ENCODE measurements around the gene BPIFB6.

The BPIFB6 gene, protein sequence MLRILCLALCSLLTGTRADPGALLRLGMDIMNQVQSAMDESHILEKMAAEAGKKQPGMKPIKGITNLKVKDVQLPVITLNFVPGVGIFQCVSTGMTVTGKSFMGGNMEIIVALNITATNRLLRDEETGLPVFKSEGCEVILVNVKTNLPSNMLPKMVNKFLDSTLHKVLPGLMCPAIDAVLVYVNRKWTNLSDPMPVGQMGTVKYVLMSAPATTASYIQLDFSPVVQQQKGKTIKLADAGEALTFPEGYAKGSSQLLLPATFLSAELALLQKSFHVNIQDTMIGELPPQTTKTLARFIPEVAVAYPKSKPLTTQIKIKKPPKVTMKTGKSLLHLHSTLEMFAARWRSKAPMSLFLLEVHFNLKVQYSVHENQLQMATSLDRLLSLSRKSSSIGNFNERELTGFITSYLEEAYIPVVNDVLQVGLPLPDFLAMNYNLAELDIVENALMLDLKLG

DNA sequence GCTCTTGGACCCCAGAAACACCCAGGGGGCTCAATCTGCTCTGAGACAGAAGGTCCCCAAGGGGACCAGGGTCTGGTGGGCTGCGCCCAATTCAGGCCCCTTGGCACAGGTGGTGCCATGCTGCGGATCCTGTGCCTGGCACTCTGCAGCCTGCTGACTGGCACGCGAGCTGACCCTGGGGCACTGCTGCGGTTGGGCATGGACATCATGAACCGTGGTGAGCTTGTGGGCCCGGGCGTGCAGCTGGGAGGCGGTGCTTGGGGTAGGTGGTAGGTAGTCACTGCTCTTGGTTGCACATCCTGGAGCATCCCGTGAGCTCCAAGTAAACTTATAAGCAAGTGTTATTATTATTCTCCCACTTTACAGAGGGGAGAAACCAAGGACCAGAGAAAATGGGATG is at the start of gene BPIFB6:
Gene BPIFB6, plus strand, starts transcription at position 118 of the 400 bp plus-strand sequence. Its CDS starts 0 bp downstream, at position 118.
- no peak for DNase-seq

DNA sequence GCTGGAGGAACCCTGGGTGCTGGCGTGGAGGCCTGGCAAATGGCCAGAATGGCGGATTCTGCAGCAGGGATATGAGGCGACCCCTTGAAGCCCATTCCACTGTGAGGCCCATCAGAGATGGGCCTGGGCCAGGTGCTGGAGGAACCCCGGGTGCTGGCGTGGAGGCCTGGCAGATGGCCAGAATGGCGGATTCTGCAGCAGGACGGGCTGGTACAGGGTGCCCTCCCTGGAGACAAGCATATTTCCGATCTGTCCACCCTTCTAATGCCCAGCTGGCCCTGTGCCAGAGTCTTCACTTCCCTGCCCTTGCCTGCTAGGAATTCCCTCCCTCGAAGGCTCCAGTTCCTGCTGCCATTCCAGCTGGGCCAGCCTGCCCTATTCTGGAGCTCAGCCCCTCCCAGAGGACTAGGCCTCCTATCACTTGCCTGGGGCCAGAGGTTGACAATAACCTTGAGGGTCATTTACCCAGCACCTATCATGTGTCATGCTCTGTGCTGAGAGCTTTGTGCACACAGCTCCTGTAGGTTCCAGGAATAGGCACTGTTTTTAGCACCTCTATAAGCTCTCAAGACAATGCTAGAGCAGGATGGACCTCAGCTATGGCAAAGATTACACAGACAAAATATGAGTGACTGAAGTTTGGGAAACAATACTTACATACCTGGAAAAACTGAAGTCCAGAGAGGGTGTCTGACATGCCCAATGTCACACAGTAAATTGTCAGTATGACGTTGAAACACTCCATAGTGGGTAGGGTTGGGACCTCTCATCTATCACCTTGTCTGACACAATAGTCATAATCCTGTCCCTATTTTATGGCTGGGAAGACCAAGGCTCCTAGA is 48.6 kb upstream of the BPIFB6 start:
- DNase-seq = no peak

DNA sequence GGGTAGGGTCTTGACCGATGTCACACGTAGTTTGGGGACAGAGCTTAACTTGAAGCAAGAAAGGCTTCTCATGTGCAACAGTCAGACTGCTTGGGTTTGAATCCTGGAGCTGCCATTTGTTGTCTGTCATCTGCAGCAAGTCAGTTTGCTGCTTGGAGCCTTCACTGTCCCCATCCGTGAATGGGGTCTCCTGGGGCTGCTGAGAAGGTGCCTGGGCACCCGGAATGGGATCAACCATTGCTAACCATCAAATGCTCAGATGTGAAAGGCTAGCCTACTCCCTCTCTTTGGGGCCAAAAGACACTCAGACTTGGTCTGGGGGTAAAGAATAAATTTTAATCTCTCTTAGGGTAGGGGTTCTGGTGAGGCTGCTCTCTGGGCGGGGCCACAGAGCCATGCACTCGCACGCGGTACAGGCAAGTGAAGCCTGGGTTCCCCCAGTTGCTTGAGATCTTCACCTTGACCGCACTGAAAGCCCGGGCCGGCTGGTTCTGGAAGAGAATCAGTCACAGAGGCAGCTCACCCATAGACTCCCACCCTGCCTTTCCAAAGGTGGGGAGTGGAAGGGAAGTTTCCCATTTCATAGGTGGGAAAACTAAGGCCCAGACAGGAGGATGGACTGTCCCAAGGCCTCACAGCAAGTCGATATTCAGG is 47.9 kb upstream of the BPIFB6 start:
- DNase-seq = no peak

DNA sequence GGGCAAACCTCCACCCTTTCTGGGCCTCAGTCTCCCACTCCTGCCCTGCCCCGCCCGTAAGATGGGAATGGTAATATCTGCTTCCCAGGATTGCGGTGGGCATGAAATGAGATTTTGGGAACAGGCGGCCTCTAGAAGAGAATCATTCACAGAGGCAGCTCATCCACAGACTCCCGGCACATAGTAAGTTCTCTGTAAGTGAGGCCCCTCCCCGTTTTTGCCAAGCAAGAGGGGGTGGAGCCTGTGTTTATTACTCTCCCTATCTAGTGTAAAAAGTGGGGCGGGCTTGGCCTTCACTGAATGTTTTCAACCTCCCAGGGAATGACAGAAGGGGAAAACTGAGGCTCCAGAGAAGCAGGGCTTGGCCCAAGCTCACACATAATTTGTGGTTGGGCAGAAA is 47.3 kb upstream of the BPIFB6 start:
- no peak for DNase-seq

DNA sequence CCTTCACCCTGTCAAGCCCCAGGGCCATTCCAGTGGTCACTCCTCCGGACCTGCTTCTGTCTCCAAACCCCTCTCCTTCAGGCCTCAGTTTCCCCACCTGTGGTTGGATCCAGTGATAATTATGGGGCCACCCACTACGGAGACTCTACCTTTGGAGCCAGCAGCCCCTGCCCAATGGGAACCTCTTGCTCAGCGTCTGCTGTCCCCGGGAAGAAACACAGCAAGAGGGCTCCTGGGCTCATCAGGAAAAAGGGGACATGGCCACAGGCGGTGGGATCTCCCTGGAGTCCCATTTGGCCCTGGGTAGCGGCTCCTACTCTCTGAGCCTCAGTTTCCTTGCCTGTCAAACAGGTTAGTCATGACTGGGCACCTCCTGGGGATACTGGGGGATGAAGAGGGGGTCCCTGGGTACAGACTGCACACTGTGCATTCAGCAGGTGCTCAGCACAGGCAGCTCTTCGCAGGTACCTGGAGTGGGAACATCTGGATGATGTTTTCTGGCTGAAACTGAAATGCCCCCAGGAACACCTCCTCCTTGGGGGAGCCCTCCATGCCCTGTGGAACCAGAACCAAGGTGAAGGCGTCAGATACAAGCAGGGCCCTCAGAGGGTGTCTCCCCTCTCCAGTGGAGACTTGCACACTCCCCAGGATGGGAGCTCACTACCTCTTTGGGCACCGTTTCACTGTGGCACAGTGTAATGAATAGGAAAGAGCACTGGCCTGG is 46.7 kb upstream of the BPIFB6 start:
- DNase-seq = no peak

DNA sequence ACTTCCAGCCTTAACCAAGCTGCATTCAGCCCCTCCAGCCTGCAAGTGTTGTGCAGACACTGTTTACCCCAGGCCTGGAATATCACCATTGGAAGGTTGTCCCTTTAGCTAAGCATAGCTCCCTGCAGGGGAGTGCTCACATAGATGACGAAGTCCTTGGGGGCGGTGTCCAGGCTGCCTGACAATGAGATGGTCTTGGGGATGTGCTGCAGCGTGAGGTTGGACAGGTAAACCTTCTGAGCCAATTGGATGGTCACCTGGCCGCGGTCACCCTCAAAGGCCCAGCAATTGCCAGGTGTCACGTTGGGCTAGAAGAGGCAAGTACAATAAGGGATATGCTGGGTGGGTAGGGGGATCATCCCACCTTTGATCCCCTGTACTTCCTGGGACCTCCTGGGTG is 45.9 kb upstream of the BPIFB6 start:
- DNase-seq = no peak

DNA sequence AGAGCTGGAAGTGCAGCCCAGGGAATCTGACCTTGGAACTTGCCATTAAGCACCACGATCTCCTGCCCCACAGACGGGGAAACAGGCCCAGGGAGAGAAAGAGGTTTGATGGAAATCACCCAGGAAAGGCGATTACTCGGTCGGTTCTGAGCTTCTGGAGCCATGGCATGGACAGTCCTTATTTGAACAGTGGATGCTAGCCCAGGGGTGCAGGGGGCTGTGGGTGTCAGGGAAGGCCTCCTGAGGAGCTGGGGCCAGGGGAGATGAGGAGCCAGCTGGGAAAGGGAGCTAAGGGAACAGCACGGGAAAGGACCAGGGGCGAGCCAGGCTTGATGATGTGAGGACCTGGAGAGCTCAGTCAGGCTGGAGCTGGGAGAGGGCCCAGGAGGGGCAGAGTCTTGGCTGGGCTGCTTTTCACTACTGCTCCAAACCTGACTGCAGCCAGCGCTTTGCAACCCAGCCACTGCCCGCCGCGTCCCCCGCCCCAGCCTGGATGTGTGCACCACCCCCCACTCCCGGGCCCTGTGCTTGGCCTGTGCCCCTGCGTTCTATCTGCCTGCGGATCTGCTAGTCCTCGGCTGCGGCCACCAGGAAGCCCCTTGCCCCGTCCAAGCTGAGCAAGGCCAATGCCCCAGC is 45.0 kb upstream of the BPIFB6 start:
- no peak for DNase-seq

DNA sequence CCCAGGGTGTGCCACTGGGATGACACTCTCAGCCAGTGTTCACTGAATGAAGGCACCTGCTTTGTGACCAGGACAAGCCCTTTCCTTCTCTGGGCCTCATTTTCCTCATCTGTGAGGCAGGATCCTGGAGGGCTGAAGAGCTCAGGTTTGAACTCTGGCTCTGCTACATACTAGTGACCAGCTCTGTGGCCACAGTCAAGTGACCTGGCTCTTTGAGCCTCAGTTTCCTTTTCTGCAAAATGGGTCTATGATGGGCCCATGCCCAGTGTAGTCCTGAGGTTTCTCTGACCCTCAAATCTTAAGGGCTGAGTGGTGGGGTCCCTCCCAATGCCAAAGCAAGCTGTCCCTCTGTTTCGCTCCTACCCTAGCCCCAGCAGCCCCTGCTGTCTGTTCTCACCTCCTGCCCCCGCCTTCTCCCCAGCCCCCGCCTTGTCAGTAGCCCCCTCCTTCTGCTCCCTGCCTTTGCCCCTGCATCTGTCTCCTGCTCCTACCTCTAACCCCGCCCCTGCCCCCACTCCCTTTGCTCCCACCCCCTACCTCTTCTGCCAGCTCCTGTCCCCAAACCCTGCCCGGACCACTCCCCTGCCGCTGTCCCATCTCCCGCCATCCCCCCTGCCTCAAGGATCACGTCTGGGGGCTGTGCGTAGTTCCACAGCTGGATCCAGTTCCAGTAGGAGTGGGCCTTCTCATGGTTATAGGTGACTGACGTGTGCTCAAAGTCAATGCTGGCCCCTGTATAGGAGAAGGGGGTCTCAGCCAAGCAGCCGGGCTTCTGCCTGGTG is 44.2 kb upstream of the BPIFB6 start:
- DNase-seq = no peak

DNA sequence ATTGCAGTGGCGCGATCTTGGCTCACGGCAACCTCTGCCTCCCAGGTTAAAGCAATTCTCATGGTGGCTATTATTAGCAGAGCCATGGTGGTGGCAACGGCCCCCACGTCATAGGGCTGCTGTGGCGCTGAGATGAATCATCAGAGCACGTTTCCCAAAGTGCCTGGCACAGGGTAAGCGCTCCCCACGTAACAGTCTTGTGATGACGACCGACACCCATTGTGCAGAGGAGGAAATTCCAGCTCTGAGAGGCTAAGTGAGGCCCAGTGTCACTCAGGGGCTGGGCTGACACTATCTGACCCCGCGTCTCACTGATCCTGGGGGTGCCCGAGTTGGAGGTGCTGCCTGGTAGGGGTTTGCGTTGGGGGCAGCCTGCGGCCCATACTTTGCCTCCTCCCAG is 43.4 kb upstream of the BPIFB6 start:
- no peak for DNase-seq

DNA sequence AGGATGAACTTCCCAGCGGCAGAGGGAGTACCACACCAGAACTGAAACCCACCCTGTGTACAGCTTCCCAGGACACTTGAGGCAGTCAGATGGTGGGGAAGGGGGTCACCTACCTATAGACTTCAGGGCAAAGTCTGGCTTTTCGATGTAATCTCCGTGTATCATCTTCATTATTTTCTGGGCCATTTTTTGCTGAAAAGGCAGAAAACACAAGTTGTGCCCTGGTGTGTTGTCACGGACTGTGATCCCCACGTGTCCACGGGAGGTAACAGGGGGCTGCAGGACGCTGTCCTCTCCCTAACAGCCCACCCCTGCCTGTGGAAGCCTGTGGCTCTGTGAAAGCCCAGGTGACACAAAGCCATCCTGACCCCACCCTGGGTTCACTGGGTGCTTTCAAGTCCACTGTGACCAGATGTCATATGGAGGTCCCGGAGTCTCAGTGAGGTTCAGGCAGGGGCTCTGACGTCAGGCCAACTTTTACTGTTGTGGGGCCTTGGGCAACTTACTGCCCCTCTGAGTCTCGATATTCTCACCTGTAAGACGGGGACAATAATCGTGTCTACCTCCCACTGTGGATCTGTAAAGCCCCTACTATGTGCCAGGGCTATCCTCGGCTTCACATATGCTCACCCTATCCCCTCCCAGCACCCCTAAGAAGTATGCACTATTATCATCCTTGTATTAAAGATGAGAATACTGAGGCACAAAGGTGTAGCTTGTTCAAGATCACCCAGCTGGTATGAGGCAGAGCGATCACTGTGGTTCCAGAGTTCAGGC is 41.8 kb upstream of the BPIFB6 start:
- DNase-seq = no peak

DNA sequence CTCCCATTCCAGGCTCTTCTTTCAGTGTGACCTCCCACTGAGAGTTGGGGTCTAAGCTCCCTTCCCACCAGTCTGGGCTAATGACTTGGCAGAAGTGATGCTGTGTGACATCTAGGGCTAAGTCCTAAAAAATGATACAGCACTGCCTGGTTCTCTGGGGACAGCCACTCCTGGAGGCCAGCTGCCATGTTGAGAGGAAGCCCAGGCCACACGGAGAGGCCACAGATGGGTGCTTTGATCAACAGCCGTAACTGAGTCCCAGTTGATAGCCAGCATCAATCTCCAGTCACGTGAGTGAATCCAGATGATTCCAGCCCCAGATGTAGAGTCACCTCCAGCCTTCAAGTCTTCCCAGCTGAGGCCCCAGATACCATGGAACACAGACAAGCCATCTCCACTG is 41.0 kb upstream of the BPIFB6 start:
- DNase-seq = no peak

DNA sequence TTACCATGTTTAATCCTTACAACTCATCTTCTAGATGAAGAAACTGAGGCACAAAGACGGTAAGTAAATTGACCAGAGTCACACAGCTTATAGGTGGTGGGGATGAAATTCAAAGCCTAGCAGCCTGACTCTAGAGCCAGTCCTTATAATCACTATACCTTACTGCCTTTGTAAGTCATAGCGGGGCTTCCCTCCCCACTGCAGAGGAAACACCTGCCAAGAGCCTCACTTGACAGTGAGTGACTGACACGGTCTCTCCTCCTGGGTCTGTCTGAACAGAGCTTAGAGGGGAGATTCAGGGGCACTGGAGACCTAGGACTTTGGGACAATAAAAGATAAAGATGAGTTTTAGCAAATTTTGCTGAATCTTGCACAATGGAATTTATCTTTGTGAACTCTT is 40.1 kb upstream of the BPIFB6 start:
- DNase-seq = no peak

DNA sequence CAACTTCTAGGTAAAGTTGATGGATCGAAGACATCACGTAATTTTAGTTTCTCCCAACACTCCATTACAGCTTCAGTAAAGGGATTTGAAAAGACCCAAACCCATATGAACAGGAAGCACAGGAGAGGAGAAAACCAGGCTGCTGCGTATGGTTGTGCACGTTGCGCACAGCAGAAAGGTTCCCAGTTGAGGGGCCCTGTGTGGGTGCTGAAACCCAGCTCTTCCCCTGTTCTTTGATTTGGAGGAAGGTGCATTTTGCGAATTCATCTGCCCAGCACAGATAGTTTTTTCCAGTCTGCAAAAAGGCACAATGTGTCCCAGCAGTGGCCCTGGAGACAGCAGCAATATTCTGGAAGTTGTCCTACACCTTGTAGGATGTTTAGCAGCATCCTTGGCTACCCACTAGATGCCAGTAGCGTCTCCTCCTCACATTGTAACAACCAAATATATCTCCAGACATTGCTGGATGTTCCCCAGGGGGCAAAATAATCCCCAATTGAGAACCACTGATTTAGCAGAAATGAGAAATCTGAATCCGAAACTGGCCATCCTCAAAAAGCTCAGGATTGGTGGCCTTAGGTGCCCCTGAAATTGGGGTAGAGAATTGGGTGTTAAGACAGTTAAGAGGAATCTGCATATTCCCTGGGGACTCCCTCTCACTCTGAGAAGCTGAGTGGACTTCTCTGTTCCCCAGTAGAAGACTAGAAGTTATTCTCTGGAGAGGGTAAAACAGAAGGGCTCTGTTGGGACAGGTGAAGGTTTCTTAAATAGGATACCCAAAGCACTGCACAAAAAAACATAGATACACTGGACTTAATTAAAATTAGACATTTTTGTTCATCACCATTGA is 39.4 kb upstream of the BPIFB6 start:
- no peak for DNase-seq

DNA sequence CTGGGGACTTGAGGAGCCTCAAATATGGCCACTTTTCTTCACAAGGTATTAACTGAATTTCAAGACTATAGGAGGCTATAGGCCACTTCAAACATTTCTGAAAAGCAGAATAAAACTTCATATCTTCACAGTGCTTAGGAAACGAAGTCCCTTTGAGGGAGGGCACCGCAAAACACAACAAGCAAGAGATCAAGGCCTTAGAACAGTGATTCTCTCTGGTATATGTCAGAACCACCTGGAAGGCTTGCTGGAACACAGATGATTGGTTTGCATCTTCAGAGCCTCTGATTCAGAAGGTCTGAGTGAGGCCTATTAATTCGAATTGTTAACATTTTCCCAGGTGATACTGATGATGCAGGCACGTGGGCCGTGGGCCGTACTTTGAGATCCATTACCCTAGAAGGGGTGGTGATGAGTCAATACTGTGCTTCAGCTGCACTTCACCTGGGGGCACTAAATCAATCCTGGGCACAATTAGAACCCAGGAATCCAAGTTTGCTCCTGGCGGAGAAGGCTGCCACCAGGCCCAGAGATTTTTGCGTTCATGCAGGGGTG is 37.9 kb upstream of the BPIFB6 start:
- DNase-seq = no peak

DNA sequence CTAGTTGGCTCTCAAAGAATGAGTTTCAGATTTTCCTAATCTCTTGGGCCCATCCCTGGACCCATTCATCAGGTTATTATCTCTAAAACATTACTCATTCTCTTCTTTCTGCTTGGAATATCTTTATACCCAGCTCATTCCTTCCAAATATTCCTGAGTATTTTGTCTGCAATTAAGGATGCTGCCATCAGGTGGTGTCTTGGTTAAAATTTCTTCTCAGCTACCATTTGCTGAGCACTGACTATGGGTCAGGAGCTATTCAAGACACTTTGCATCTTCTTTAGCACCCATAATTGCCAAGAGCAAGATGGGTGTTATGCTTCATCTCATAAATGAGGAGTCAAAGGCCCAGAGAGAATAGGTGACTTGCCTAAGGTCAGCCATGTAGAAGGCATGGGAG is 35.6 kb upstream of the BPIFB6 start:
- DNase-seq = no peak

DNA sequence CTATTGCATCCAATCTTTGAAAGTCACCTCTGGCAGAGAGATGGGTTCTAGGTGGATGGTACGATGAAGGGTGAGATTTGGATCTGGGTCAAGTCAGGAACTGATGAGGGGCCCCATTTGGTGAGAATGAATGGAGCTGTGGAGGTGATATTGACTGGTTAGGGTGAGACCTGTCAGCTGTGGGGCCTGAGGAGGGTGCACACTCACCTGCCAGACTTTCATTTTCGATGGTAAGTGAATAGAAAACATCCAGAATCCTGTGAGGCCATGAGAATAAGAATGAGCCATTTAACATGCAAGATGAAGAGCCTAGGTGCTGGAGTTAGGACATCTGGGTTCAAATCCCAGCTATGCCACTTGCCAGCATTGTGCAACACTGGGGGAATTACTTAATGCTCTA is 34.0 kb upstream of the BPIFB6 start:
- no peak for DNase-seq

DNA sequence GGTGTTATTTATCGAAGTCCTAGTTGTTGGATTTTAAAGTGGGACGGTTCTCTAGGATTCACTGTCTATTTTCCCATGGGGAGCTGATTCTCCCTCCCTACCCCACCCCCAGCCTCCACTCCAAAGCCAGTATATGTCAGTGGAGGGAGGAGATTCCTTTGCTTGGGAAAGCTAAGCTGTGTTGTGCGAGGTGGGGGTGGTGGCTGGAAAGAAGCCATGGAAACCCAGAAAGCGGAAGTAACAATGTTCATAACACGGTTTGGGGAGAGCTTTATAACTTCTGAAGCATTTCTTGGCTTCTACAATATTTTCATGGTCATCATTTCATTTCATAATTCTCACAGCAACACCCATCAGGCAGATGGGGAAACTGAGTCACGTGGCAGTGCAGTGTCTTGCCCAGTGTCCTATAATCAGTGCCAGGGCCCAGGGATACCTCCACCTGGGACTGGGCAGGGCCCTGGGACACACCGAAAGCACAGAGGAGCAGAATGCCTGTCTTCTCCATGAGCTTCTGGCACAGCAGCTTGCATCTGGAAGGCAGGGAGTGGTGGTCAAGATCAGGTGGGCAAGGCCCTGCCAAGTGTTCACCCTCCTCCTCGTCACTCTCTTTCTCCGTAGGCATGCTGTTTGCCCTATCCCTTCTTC is 31.7 kb upstream of the BPIFB6 start:
- no peak for DNase-seq

DNA sequence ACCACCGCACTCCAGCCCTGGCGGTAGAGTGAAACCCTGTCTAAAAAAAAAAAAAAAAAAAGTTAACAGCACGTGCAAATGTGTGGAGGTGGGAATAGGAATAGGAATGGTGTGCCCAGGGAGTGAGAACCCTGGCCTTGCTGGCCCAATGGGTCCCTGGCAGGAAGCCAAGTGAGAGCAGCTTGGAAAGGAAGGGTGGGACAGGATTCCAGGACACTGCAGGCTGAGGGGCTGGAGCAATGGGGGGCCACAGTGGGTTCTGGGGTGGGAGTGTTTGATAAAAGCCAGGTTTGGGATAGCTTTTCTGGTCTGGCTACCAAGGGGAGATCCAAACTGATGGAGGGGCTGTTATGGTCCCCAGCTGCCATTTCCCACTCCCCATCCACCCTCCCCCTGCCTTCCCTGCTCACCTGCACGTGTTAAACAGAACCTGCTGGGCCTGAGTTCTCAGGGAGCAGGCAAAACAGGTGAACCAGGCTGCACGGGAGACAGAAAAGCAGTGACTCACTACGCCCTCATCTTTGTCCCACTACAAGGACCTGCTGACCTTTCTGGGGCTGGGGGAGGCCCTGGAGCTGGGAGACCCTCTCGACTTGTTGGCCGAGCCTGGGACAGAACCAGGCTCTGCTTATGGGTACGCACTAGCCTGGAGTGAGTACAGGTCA is 30.5 kb upstream of the BPIFB6 start:
- DNase-seq = no peak
